Measurements from ENCODE around the gene GTSE1.

DNA sequence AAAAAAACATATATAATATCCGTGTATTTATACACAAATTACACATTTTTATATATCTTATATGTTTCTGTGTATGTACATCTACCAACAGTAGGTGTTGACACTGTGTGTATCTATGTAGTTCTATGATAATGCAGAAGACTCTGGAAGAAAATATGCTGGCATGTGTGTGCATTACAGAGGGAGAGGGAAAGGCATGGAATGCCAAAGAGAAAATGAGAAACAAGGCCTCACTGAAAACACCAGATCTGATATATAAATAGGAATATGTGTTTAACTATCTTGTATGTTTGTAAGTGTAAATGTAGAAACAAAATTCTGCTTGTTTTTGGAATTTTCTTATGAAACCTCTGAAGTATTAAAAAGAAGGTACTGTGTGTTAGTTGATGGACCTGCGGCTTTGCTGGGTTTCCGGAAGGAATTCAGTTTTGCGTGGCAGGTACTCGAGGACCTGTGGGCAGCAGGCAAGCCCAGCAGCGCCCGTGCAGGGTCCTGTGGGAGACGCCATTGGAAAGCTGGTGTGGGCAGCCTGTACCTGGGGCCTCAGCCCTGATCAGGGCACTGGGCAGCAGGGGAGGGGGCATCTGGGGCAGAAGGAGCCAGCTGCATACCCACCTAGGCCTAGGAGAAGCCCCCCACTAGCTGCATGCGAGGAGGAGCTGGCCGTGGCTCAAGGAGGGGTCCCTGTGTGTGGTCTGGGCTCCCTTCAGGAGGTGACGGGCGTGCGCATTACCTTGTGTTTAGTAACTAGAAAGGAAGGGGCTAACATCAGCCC lies 31.2 kb downstream of the GTSE1 start:
- TF ChIP-seq, protein P1, sequence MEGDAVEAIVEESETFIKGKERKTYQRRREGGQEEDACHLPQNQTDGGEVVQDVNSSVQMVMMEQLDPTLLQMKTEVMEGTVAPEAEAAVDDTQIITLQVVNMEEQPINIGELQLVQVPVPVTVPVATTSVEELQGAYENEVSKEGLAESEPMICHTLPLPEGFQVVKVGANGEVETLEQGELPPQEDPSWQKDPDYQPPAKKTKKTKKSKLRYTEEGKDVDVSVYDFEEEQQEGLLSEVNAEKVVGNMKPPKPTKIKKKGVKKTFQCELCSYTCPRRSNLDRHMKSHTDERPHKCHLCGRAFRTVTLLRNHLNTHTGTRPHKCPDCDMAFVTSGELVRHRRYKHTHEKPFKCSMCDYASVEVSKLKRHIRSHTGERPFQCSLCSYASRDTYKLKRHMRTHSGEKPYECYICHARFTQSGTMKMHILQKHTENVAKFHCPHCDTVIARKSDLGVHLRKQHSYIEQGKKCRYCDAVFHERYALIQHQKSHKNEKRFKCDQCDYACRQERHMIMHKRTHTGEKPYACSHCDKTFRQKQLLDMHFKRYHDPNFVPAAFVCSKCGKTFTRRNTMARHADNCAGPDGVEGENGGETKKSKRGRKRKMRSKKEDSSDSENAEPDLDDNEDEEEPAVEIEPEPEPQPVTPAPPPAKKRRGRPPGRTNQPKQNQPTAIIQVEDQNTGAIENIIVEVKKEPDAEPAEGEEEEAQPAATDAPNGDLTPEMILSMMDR (conservative IDR thresholded peaks at IDR 0.05) = no peak
- no peak for TF ChIP-seq EZH2 (IDR thresholded peaks at IDR 0.05; ENCODE audit: low read depth)
